BE2C (cell line): ENCODE results near the gene CAMTA1.

Source experiments
- DNase-seq: peaks from one replicate; pipeline ENCODE4 v3.0.0-alpha.2; 2020
- H3K27me3 ChIP-seq: fragments of 250-450 bp; sonication (Bioruptor Pico); 2 replicates; pipeline ENCODE4 v1.5.1; 2020; ENCODE audit warnings: mild to moderate bottlenecking
- H3K36me3 ChIP-seq: fragments of 250-450 bp; sonication (Bioruptor Pico); 2 replicates; pipeline ENCODE4 v1.5.1; 2020; ENCODE audit warnings: mild to moderate bottlenecking
- H3K4me1 ChIP-seq: fragments of 250-450 bp; sonication (Bioruptor Pico); 2 replicates; pipeline ENCODE4 v1.5.1; 2020
- H3K4me3 ChIP-seq: 2 replicates; pipeline ENCODE4 v1.5.1; 2011; ENCODE audit warnings: low read depth, low read length
- H3K9me3 ChIP-seq: fragments of 250-450 bp; sonication (Bioruptor Pico); 2 replicates; pipeline ENCODE4 v1.5.1; 2020
- TF ChIP-seq, protein P1 (sequence below): IDR thresholded peaks from 2 replicates; pipeline ENCODE4 v1.5.1; 2012; ENCODE audit warnings: mild to moderate bottlenecking, low read depth, low read length

Gene CAMTA1

DNA sequence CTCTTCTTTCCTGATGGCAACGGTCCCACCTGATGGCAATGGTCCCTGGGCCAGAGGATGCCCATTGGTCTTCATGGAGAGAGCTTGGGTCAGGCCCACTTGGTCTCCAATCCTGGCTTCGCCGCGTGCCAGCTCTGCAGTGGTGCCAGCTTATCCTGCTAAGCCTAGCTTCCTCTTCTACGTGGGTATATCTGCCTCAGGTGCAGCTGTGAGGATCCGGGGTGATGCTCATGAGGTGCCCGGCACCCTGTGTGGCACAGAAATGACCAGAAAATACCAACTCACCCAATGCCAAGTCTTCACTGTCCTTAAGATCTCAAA lies 437.4 kb downstream of the CAMTA1 start:
- Histone ChIP-seq H3K4me1 (no peaks in the 10 kb centered on the region), H3K36me3 (no peaks in the 10 kb centered on the region), H3K27me3 (no peaks in the 10 kb centered on the region), H3K4me3 (no peak overlapping the region), H3K9me3 (no peaks in the 10 kb centered on the region)
- TF ChIP-seq, protein P1, sequence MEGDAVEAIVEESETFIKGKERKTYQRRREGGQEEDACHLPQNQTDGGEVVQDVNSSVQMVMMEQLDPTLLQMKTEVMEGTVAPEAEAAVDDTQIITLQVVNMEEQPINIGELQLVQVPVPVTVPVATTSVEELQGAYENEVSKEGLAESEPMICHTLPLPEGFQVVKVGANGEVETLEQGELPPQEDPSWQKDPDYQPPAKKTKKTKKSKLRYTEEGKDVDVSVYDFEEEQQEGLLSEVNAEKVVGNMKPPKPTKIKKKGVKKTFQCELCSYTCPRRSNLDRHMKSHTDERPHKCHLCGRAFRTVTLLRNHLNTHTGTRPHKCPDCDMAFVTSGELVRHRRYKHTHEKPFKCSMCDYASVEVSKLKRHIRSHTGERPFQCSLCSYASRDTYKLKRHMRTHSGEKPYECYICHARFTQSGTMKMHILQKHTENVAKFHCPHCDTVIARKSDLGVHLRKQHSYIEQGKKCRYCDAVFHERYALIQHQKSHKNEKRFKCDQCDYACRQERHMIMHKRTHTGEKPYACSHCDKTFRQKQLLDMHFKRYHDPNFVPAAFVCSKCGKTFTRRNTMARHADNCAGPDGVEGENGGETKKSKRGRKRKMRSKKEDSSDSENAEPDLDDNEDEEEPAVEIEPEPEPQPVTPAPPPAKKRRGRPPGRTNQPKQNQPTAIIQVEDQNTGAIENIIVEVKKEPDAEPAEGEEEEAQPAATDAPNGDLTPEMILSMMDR, result no peak
- no peak for DNase-seq

DNA sequence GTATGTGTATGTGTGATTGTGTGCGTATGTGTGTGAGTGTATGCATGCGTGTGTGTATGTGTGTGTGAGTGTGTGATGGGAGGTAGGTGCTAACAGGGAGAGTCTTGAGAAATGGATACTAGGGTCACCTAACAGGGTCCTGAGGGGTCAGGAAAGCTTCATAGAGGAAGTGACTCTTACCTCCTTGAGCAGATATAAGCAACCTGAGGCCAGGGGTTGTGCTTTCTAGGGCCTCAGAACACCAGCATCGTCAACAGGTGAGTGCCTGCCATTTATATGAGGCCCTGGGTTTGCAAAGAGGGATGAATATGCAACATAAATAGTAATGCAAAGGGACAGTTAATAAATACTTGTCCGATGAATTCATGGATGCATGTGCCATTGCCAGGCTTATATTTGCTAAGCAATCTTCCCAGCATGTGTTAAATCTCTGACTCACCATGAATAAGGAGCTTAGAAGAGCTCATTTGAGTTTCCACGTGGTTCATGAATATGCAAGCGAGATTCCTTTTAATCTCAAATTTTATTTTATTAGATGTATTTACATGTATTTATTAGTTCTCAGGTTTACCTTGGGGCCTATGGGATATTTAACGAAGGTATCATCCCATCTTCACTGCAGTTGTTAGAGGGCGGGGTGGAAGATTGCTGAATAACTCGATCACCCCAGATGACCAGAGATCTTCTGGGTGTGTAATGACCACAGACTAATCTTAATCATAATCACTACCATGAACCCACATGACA lies 438.3 kb downstream of the CAMTA1 start:
- Histone ChIP-seq H3K4me3 (no peak overlapping the region), H3K9me3 (no peaks in the 10 kb centered on the region), H3K27me3 (no peaks in the 10 kb centered on the region), H3K4me1 (no peaks in the 10 kb centered on the region), H3K36me3 (no peaks in the 10 kb centered on the region)
- no peak for DNase-seq
- TF ChIP-seq, protein P1, result no peak

DNA sequence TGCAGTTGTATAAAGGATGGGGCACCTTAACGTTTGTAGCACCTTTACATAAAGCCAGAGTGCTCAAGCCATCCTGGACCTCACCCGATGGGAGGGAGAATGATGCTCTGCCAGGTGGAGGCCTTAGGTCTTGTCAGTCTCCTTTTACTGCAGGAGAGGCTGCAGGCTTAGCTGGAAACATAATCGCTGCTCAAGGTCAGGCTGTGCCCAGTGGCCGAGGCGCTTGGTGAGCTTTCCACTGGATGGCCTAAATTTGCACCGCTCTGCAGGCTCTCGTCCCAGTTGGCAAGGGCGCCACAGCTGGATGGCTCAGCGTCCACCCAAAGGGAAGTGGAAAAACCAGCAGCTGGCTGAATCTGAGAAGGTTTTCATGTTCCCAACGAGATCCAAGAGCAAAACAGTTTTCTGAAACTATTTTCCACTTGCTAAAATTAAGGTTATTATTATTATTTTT lies 438.9 kb downstream of the CAMTA1 start:
- Histone ChIP-seq H3K36me3 (no peaks in the 10 kb centered on the region), H3K27me3 (no peaks in the 10 kb centered on the region), H3K9me3 (no peaks in the 10 kb centered on the region), H3K4me1 (no peaks in the 10 kb centered on the region), H3K4me3 (no peak overlapping the region)
- TF ChIP-seq, protein P1, result no peak
- DNase-seq, result no peak

DNA sequence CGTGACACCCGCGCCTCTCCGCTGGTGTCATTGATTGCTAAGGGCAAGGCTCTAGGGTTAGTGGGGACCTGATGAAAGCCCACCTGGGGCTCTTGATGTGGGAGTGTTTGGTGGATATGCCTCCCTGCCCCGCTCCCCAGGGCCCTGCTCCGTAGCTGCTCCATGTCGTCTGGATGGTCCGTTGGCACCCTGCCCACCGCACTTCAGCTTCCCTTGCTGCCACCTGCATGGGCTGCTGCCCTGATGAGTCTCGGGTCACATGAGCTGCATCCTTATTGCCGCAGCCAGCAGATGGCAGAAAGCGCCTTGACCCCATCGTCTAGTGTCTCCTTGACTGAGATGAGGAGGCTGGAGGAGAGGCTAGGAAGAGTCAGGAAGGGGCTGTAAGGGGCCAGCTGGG lies 439.4 kb downstream of the CAMTA1 start:
- Histone ChIP-seq H3K4me1 (no peaks in the 10 kb centered on the region), H3K4me3 (no peak overlapping the region), H3K9me3 (no peaks in the 10 kb centered on the region), H3K27me3 (no peaks in the 10 kb centered on the region), H3K36me3 (no peaks in the 10 kb centered on the region)
- TF ChIP-seq, protein P1, result peak; percentile 53
- DNase-seq, result peak; percentile 64

DNA sequence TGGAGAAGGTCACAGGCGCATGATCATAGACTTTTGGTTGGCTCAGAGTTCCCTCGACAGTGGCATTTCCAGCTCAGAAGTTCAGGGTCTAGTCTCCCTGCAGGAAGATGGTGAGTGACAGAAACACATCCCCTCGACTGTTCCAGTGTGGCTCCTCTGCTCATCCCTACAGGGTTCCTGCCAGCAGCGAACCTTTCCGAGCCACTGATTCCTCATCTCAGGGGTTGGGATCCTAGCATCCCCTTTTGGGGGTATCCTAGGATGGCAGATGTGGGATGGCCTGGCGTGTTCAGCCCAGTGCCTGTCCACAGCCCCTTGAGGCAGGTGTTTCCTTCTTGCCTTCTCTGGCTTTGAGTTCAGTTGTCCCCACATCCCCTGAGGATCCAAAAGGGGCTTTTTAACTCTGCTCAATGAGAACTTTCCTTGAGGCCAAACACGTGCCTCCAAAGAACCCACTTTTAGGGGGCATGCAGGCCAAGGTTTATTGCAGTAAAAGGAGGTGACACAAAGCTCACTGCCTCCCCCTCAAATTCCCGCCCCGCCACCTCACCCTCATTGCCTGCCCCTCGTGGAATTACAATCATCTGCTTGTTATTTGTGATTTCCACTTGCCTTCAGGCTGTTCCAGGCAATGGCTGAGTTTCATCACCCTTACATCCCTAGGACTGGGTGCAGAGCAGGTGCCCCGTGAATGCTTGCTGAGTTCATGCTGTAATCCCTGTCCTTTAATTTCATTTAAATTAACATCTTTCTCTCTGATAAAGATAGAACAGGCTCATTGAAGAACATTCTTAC lies 440.7 kb downstream of the CAMTA1 start:
- Histone ChIP-seq H3K4me1 (no peaks in the 10 kb centered on the region), H3K4me3 (no peak overlapping the region), H3K9me3 (no peaks in the 10 kb centered on the region), H3K27me3 (no peaks in the 10 kb centered on the region), H3K36me3 (no peaks in the 10 kb centered on the region)
- DNase-seq, result no peak
- TF ChIP-seq, protein P1, result no peak

DNA sequence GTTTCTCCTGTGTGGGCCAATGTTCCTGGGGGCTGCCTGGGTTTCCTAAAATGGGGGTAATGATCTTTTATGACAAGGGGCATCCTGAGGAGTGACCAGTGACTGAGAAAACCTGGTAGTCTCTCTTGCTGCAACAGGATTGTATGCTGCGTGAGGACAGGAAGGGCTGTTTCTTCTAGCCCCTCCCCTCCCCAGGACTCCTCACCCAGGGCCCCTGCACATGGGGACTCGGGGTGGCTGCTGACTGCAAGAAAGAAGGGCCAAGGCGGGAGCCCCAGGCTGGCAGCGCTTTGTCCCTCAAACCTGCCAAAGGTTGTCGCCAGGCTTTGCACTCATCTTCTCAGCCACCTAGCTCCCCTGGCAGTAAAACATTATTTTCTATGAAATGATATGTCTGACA lies 442.4 kb downstream of the CAMTA1 start:
- Histone ChIP-seq H3K4me1 (no peaks in the 10 kb centered on the region), H3K4me3 (no peak overlapping the region), H3K27me3 (no peaks in the 10 kb centered on the region), H3K36me3 (no peaks in the 10 kb centered on the region), H3K9me3 (no peaks in the 10 kb centered on the region)
- DNase-seq, result no peak
- TF ChIP-seq, protein P1, result no peak
